BE2C (cell line): Measurements from ENCODE around the gene EVL.

Source experiments
- DNase-seq: peaks from one replicate; pipeline ENCODE4 v3.0.0-alpha.2; 2020
- H3K27me3 ChIP-seq: fragments of 250-450 bp; sonication (Bioruptor Pico); 2 replicates; pipeline ENCODE4 v1.5.1; 2020; ENCODE audit warnings: mild to moderate bottlenecking
- H3K36me3 ChIP-seq: fragments of 250-450 bp; sonication (Bioruptor Pico); 2 replicates; pipeline ENCODE4 v1.5.1; 2020; ENCODE audit warnings: mild to moderate bottlenecking
- H3K4me1 ChIP-seq: fragments of 250-450 bp; sonication (Bioruptor Pico); 2 replicates; pipeline ENCODE4 v1.5.1; 2020
- H3K4me3 ChIP-seq: 2 replicates; pipeline ENCODE4 v1.5.1; 2011; ENCODE audit warnings: low read depth, low read length
- H3K9me3 ChIP-seq: fragments of 250-450 bp; sonication (Bioruptor Pico); 2 replicates; pipeline ENCODE4 v1.5.1; 2020
- CTCF ChIP-seq: IDR thresholded peaks from 2 replicates; pipeline ENCODE4 v1.5.1; 2012; ENCODE audit warnings: mild to moderate bottlenecking, low read depth, low read length

Gene EVL

GRCh38 chr14:100192672-100193416 lies 127.6 kb downstream of the EVL start:
- DNase-seq = peak; percentile 99
- H3K4me1 ChIP-seq = peaks cover 2% of the 10 kb centered on the region; the same call in 1 of the 2 replicates
- peak; percentile 68 for TF ChIP-seq CTCF
- H3K9me3 ChIP-seq = no peaks in the 10 kb centered on the region
- H3K36me3 ChIP-seq = no peaks in the 10 kb centered on the region
- H3K4me3 ChIP-seq = peak overlapping the region; percentile 62
- no peaks in the 10 kb centered on the region for H3K27me3 ChIP-seq
